T47D (cell line): Measurements from ENCODE around the gene HOXD4.

Experiments used
- DNase-seq, 2 experiments: peaks; one replicate each; pipeline versions ENCODE4 v3.0.0 to v3.0.0-alpha.2; 2011 to 2012; ENCODE audit warnings: low read depth in 1 of 2, low spot score in 1 of 2
- JUND ChIP-seq: IDR thresholded peaks from 2 replicates; pipeline ENCODE4 v1.6.1; 2012; ENCODE audit warnings: low read depth
- in situ Hi-C: cut with HindIII; loops from 2 replicates; pipeline ENCODE4 v1.10.0; 2016; ENCODE audit warnings: low sequenced_read_pairs, low pct_unique_long_range_greater_than_20kb

Gene HOXD4

DNA sequence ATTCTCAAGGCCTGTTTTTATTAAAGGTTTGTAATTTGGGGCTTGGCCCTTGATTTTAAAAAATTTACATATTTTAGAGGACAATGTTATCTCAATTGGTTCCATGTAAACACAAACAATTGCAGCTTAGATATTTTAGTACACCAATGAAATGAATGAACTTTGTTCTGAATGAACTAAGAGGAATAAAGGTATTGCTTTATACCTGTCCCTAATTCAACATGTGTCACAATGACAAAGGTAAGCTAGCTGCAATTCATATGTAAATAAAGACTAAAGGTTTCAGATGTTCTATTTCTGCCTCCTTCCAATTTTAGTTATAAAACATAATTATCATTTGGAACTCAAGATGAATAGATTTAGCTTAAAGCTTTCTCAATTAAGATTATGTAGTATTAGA is 48.6 kb downstream of the HOXD4 start:
- in situ Hi-C loops, result no loop called here
- DNase-seq, result no peak
- no peak for TF ChIP-seq JUND

DNA sequence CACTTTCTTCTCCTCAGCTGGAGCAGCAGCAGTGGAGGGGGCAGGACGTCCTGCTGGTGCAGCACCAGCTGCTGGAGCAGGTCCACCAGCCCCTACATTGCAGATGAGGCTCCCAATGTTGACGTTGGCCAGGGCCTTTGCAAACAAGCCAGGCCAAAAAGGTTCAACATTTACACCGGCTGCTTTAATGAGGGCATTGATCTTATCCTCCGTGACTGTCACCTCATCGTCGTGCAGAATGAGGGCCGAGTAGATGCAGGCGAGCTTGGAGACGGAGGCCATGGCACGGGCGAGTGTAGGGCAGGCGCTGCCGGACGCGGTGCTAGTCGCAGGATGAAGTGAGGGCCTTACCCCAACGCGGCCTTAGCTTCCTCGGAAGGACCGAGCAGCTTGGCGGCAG is 49.6 kb downstream of the HOXD4 start:
- in situ Hi-C loops, result no loop called here
- no peak for DNase-seq
- TF ChIP-seq JUND, result no peak

DNA sequence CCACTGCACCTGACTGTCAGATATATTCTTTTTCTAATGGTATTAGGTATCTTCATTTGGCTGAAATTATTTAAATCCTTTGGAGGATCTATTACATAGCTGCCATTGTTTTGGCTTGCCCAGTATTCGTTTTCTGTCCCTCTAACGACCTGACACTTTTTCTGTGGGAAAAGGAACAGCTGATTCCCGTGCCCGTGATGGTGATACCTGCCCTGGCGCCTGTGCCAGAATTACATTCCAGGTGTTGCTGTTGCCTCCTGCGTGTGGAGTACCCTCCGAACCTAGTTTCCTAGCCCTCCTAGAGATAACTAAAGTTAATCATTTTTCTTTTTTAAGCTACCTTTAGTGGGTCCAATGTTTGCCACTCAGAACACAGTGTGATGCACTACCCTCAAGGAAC is 51.1 kb downstream of the HOXD4 start:
- TF ChIP-seq JUND, result no peak
- no peak for DNase-seq
- in situ Hi-C loops, result no loop called here
